ENCODE measurements around the gene AP2A1.

Gene AP2A1

DNA sequence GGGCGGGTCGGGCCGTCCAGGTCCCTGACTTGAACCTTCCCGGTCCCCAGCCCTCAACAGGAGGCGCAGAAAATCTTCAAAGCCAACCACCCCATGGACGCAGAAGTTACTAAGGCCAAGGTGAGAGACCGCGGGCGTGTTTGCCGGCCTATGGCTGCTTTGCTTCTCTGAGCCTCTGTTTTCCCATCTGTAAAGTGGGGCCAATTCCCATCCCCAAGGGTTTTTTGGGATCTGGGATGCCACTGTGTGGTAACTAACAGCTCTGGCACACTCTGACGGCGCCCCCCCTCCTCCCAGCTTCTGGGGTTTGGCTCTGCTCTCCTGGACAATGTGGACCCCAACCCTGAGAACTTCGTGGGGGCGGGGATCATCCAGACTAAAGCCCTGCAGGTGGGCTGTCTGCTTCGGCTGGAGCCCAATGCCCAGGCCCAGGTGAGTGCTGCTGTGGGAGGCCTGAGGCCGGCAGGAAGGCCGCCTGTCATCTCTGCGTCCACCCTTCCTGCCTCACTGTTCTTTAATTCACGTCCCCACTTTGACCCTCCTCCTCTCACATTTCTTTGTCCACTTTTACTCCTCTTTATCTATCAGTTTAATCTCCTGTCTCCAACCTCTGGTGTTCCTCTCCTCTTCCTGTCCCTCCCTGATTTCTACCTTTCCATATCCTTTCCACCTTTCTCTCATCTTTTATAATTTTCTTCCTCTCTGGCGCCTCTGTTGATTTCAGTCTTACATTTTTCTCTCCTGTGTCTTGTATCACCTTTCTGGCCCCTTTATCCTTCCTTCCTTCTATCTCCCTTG lies 39.2 kb downstream of the AP2A1 start:
- H3K27ac ChIP-seq = no peak overlapping the region
- H3K4me3 ChIP-seq = no peak overlapping the region
- no peak for DNase-seq (ENCODE audit: low spot score)
- TF ChIP-seq, protein P1, sequence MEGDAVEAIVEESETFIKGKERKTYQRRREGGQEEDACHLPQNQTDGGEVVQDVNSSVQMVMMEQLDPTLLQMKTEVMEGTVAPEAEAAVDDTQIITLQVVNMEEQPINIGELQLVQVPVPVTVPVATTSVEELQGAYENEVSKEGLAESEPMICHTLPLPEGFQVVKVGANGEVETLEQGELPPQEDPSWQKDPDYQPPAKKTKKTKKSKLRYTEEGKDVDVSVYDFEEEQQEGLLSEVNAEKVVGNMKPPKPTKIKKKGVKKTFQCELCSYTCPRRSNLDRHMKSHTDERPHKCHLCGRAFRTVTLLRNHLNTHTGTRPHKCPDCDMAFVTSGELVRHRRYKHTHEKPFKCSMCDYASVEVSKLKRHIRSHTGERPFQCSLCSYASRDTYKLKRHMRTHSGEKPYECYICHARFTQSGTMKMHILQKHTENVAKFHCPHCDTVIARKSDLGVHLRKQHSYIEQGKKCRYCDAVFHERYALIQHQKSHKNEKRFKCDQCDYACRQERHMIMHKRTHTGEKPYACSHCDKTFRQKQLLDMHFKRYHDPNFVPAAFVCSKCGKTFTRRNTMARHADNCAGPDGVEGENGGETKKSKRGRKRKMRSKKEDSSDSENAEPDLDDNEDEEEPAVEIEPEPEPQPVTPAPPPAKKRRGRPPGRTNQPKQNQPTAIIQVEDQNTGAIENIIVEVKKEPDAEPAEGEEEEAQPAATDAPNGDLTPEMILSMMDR (IDR thresholded peaks at IDR 0.05) = no peak

DNA sequence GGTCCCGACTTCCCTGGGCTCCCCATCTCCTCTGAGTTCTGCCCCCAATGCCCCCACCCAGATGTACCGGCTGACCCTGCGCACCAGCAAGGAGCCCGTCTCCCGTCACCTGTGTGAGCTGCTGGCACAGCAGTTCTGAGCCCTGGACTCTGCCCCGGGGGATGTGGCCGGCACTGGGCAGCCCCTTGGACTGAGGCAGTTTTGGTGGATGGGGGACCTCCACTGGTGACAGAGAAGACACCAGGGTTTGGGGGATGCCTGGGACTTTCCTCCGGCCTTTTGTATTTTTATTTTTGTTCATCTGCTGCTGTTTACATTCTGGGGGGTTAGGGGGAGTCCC lies 39.8 kb downstream of the AP2A1 start:
- Histone ChIP-seq H3K27ac (no peak overlapping the region), H3K4me3 (no peak overlapping the region)
- no peak for DNase-seq (ENCODE audit: low spot score)
- TF ChIP-seq, protein P1 (IDR thresholded peaks at IDR 0.05) = no peak

DNA sequence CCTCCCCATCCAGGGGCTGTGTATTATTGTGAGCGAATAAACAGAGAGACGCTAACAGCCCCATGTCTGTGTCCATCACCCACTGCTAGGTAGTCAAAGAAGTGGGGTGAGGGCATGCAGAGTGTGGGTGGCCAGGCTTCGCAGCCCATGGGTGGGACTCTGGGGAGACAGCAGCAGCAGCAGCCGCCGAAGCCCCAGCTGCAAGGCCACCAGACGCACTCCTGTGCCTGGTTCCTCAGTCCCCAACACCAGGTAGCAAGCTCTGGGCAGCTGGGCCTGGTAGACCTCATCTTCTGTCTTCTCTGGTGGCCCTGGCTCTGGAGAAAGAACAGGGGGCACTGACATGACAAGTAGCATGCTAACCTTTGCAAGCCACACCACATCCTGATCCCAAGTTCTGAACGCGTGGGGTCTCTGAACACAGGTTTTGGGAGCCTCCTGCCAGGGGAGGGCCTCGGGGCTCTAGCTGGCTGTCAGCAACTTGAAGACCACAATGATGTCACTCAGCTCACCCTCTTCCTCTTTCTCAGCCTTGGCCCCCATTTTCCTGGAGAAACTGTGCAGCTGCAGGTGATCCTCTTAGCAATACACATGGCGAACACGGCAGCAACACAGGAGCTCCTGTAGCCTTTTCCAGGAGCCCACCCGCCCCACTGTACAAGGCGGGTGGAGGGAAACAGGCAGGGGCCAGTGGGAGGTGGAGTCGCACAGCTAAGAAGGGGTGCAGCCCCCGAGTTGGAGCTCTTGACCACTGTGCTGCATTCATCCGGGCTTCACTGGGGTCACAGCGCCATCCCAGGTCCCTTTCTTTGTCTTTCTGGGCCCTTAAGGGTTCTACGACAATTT lies 40.5 kb downstream of the AP2A1 start:
- TF ChIP-seq, protein P1 (IDR thresholded peaks at IDR 0.05) = no peak
- H3K4me3 ChIP-seq = no peak overlapping the region
- no peak overlapping the region for H3K27ac ChIP-seq
- DNase-seq (ENCODE audit: low spot score) = no peak

DNA sequence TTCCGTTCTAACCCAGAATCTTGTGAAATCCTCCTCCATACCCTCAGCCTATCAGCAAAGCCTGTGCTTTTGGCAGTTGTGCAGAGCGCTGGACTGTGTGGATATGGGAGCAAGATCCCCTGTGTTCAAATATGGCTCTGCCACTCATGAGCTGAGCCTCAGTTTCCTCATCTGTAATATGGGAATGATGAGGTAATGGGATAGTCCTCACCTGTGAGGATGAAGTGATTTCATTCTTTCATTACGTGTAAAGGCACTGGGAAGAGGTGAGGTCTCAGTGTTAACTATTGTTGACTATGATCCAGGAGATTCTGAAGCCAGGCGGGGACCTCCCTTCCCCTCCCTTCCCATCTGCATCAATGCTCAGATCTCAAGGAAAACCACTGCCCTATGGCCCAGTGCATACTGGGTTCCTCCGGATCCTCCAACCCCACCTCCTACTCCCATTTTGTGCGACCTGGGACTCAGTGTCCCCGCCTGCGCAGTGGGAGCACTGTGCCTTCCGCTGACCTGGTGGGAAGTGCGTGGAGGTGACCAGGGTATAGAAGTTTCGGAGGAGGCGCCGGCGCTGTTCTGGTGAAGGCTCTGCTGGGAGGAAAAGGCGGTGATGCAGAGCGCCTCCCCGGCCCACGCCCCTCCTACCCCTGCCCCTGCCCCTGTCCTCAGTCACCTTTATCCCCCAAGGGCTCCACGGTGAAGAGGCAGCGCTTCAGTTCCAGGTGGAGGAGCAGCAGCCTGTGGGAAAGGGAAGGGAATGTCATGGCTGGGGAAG lies 41.3 kb downstream of the AP2A1 start:
- Histone ChIP-seq H3K27ac (peak overlapping the region; percentile 86 to 98), H3K4me3 (peak overlapping the region; percentile 94)
- no peak for DNase-seq (ENCODE audit: low spot score)
- TF ChIP-seq, protein P1 (IDR thresholded peaks at IDR 0.05) = no peak

DNA sequence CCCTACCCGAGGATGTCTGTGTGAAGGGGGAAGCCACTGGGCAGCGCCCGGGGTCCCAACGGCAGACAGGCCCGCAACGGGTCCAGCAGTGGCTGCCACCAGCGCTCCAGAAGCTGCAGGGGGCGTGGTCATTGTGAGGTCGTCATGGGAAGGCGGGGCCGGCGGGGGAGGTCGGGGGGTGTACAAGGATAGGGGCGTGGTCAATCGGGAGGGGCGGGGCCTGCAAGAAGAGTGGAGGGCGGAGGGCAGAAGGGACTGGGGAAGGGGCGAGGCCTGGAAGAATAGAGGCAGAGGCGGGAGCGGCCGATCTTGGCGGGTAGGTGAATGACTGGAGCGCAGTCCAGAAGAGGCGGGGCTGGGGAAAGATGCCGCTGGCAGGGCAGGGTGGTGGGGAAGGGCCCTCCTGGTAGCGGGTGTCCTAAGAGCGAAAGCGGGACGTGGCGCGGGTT lies 41.9 kb downstream of the AP2A1 start:
- peak overlapping the region; percentile 94 for H3K4me3 ChIP-seq
- DNase-seq (ENCODE audit: low spot score) = peak; percentile 95
- TF ChIP-seq, protein P1 (IDR thresholded peaks at IDR 0.05) = no peak
- peak overlapping the region; percentile 86 to 98 for H3K27ac ChIP-seq

DNA sequence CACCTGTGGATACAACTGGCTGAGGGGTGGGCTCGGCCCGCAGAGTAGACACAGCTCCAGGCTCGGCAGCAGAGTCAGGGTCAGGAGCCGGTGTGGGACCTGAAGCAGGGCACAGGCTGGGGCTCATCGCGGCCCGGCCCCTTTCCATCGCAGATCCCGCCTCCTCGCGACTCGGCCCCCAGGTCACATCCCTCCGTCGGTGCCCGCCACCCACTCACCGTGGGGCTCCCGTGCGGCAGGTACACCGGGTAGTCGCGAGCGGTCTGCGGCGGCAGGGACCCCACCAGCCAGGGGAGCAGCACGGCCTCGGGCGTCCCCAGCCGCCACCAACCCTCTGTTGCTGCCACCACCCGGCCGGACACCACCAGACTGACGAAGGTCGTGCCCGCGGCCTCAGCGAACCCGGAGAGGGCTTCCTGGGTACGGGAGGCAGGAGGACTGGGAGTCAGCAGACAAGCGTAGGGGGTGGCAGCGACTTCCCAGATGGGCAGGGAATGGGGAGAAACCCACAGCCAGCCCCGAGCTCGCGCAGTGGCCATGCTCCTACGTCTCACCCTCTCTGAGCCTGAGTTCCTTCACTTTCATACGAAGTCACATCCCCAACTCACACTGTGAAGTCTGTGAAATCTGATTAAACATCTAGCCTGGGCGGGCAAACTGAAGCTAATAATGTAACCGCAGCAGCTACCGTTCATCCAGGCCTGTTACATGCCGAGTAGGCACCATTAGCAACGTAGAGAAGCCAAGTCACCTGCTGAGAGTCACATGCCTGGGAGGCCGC lies 42.5 kb downstream of the AP2A1 start:
- TF ChIP-seq, protein P1 (IDR thresholded peaks at IDR 0.05) = no peak
- Histone ChIP-seq H3K27ac (peak overlapping the region; percentile 86 to 98), H3K4me3 (peak overlapping the region; percentile 94)
- DNase-seq (ENCODE audit: low spot score) = peak; percentile 87

Measured in coronary artery (tissue), 2 donors.